Neural progenitor cell (in vitro differentiated cells): Measurements from ENCODE around the gene EZH2. TPM values are rescaled to one million over a fixed set of nuclear protein-coding genes. Genes with fewer than 3 reads are reported as not detected.

Experiments
- DNase-seq: peaks from one replicate; pipeline ENCODE4 v3.0.0-alpha.2; 2016; ENCODE audit warnings: low spot score
- H2AFZ ChIP-seq: fragments of 200-600 bp; sonication (generic); replicated peaks from 2 replicates; pipeline ENCODE4 v1.6.1; 2016; ENCODE audit warnings: antibody characterized with exemption
- H3F3A ChIP-seq: fragments of 200-600 bp; sonication (generic); 2 replicates; pipeline ENCODE4 v1.6.1; 2016; ENCODE audit warnings: antibody characterized with exemption, low read depth
- H3K27ac ChIP-seq: fragments of 200-600 bp; sonication (generic); 2 replicates; pipeline ENCODE4 v1.5.1; 2016; ENCODE audit warnings: mild to moderate bottlenecking
- H3K27me3 ChIP-seq: fragments of 200-600 bp; sonication (generic); 2 replicates; pipeline ENCODE4 v1.6.1; 2016; ENCODE audit warnings: mild to moderate bottlenecking, moderate library complexity
- H3K36me3 ChIP-seq: fragments of 200-600 bp; sonication (generic); 2 replicates; pipeline ENCODE4 v1.5.1; 2016
- H3K4me1 ChIP-seq: fragments of 200-600 bp; sonication (generic); 2 replicates; pipeline ENCODE4 v1.6.1; 2016; ENCODE audit warnings: mixed run types
- H3K4me2 ChIP-seq: fragments of 200-600 bp; sonication (generic); 2 replicates; pipeline ENCODE4 v1.6.1; 2016
- H3K4me3 ChIP-seq: fragments of 200-600 bp; sonication (generic); 2 replicates; pipeline ENCODE4 v1.5.1; 2016
- H3K79me2 ChIP-seq: fragments of 200-600 bp; sonication (generic); 2 replicates; pipeline ENCODE4 v1.6.1; 2016; ENCODE audit warnings: low read depth
- H3K9ac ChIP-seq: fragments of 200-600 bp; sonication (generic); 2 replicates; pipeline ENCODE4 v1.6.1; 2016
- H3K9me3 ChIP-seq: fragments of 200-600 bp; sonication (generic); 2 replicates; pipeline ENCODE4 v1.5.1; 2016; ENCODE audit warnings: low read depth
- H4K20me1 ChIP-seq: fragments of 200-600 bp; sonication (generic); 2 replicates; pipeline ENCODE4 v1.6.1; 2016; ENCODE audit warnings: low read depth
- H3K27ac Mint-ChIP-seq: 3 replicates; pipeline ENCODE4 v1.8.0; 2021; ENCODE audit warnings: mixed read lengths
- H3K27me3 Mint-ChIP-seq: 2 replicates; pipeline ENCODE4 v1.8.0; 2022; ENCODE audit warnings: low read depth, mild to moderate bottlenecking, inconsistent platforms, moderate library complexity, mixed read lengths; ENCODE audit not compliant: insufficient read depth
- H3K36me3 Mint-ChIP-seq: 3 replicates; pipeline ENCODE4 v1.8.0; 2021; ENCODE audit warnings: mixed read lengths
- H3K4me1 Mint-ChIP-seq: 3 replicates; pipeline ENCODE4 v1.8.0; 2021; ENCODE audit warnings: mixed read lengths
- H3K4me3 Mint-ChIP-seq: 3 replicates; pipeline ENCODE4 v1.8.0; 2021; ENCODE audit warnings: mild to moderate bottlenecking, moderate library complexity, mixed read lengths
- H3K9me3 Mint-ChIP-seq: 3 replicates; pipeline ENCODE4 v1.8.0; 2020; ENCODE audit warnings: mixed read lengths
- EZH2 ChIP-seq: fragments of 200-600 bp; sonication (generic); IDR thresholded peaks from 2 replicates; pipeline ENCODE4 v1.6.1; 2017; ENCODE audit warnings: antibody characterized with exemption, mild to moderate bottlenecking, moderate library complexity
- EZH2phosphoT487 ChIP-seq: fragments of 200-600 bp; sonication (generic); IDR thresholded peaks from 2 replicates; pipeline ENCODE4 v1.6.1; 2017; ENCODE audit warnings: antibody characterized with exemption
- total RNA-seq: library from RNA; depleted of rRNA; stranded (reverse); fragments of >200 nt; gene quantifications from 2 replicates; pipeline ENCODE4 v1.2.3, GENCODE V29; 2015; ENCODE audit warnings: low replicate concordance
- TF ChIP-seq, protein P1 (sequence below): fragments of 200-600 bp; sonication (generic); IDR thresholded peaks from 2 replicates; pipeline ENCODE4 v1.5.1; 2017; ENCODE audit warnings: antibody characterized with exemption, mild to moderate bottlenecking

Gene EZH2
- total RNA-seq, 1 donor from 2014 or later = 112 TPM

DNA sequence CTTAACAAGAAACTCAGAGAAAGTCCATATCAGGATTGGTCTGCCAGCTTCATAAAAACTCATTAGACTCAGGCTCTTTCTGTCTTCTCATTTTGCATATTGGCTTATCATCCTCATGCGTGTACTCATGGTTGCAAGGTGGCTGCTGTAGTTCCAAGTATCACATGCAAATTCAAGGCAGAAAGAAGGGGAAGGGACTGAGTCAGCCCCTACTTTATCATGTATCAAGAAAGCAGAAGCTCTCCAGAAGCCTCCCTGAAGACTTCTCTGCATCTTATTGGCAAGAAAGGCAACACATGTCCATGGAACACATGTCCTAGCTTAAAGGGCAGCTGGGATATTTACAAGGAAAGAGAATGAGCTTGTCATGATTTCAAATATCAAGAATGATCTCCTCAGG, 19.4 kb upstream of the EZH2 start:
- TF ChIP-seq EZH2phosphoT487 (no peak), EZH2 (no peak)
- no peaks in the 10 kb centered on the region for H3K9me3 Mint-ChIP-seq
- no peak for DNase-seq
- Histone ChIP-seq H3K79me2 (no peaks in the 10 kb centered on the region), H3K4me1 (peaks cover 12% of the 10 kb centered on the region), H3K27ac (no peak overlapping the region), H2AFZ (no peak overlapping the region), H4K20me1 (no peaks in the 10 kb centered on the region), H3K4me2 (no peak overlapping the region), H3K36me3 (no peaks in the 10 kb centered on the region), H3F3A (peaks cover under 1% of the 10 kb centered on the region), H3K27me3 (no peaks in the 10 kb centered on the region), H3K9ac (no peak overlapping the region), H3K4me3 (no peak overlapping the region), H3K9me3 (no peaks in the 10 kb centered on the region)
- no peak overlapping the region for H3K4me3 Mint-ChIP-seq
- no peaks in the 10 kb centered on the region for H3K27me3 Mint-ChIP-seq
- no peak overlapping the region for H3K27ac Mint-ChIP-seq
- no peaks in the 10 kb centered on the region for H3K36me3 Mint-ChIP-seq
- peaks cover 14% of the 10 kb centered on the region for H3K4me1 Mint-ChIP-seq

DNA sequence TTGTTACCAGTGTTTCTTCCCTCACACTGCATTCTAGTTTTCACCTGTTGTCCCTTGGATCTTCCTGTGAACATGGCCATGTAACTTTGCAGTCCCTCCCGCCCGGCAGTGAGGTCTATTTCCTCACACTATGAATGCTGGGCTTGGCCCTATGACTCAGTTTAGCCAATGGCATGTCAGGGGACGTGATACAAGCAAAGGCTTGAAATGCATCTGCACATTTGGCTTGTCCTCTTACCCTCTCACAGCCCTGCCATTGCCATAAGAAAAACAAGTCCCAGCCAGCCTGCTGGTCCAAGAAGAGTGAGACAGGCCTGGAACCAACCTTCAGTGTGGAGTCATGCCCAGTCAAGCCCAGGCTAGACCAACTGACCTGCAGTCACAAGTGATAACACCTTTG, 17.1 kb upstream of the EZH2 start:
- peaks cover 8% of the 10 kb centered on the region for H3K4me1 Mint-ChIP-seq
- no peak overlapping the region for H3K27ac Mint-ChIP-seq
- no peak overlapping the region for H3K4me2 ChIP-seq
- no peaks in the 10 kb centered on the region for H3K36me3 Mint-ChIP-seq
- no peak for DNase-seq
- no peaks in the 10 kb centered on the region for H3K27me3 ChIP-seq
- no peaks in the 10 kb centered on the region for H4K20me1 ChIP-seq
- no peaks in the 10 kb centered on the region for H3K27me3 Mint-ChIP-seq
- H3K9me3 Mint-ChIP-seq = no peaks in the 10 kb centered on the region
- H3K9me3 ChIP-seq = no peaks in the 10 kb centered on the region
- H3K79me2 ChIP-seq = no peaks in the 10 kb centered on the region
- no peak overlapping the region for H3K4me3 ChIP-seq
- H3K36me3 ChIP-seq = no peaks in the 10 kb centered on the region
- no peak overlapping the region for H3K9ac ChIP-seq
- TF ChIP-seq, protein P1, sequence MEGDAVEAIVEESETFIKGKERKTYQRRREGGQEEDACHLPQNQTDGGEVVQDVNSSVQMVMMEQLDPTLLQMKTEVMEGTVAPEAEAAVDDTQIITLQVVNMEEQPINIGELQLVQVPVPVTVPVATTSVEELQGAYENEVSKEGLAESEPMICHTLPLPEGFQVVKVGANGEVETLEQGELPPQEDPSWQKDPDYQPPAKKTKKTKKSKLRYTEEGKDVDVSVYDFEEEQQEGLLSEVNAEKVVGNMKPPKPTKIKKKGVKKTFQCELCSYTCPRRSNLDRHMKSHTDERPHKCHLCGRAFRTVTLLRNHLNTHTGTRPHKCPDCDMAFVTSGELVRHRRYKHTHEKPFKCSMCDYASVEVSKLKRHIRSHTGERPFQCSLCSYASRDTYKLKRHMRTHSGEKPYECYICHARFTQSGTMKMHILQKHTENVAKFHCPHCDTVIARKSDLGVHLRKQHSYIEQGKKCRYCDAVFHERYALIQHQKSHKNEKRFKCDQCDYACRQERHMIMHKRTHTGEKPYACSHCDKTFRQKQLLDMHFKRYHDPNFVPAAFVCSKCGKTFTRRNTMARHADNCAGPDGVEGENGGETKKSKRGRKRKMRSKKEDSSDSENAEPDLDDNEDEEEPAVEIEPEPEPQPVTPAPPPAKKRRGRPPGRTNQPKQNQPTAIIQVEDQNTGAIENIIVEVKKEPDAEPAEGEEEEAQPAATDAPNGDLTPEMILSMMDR = no peak
- TF ChIP-seq EZH2 = no peak
- no peak for TF ChIP-seq EZH2phosphoT487
- peaks cover 8% of the 10 kb centered on the region for H3K4me1 ChIP-seq
- H2AFZ ChIP-seq = no peak overlapping the region
- no peak overlapping the region for H3K4me3 Mint-ChIP-seq
- H3F3A ChIP-seq = no peaks in the 10 kb centered on the region
- no peak overlapping the region for H3K27ac ChIP-seq

DNA sequence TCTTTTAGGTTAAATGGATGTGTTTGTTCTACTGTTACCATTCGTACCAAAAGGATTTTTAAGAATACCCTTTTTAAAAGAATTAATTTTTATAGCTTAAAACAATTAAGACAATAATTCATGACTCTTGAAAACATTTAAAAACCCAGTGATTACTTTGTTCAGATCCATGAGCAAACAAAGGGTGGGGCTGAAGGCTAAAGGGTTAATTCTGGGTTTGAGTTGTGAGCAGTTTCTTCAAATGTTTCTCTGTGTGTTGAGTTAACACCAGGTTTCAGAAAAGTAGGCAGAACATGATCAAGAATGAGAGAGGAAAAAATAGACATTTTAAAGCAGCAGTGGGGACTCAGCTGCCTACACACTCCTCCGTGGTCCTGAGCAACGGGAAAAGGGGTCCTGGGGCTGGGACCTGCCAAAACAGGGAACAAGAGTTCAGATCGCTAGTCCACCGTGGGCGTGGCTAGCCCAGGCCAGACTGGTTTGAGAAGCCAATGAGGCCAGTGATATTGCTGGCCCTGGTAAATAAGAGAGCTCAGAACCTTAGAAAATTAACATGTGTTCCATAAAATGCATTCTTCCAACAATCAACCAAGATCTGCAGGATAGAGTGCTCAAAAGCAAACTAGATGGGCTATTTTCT, 14.9 kb upstream of the EZH2 start:
- Histone ChIP-seq H2AFZ (peak overlapping the region; percentile 81), H4K20me1 (no peaks in the 10 kb centered on the region), H3K4me1 (no peaks in the 10 kb centered on the region), H3K79me2 (no peaks in the 10 kb centered on the region), H3K4me3 (no peak overlapping the region), H3F3A (no peaks in the 10 kb centered on the region), H3K9me3 (no peaks in the 10 kb centered on the region), H3K4me2 (peak overlapping the region; percentile 35), H3K27ac (no peak overlapping the region), H3K9ac (peak overlapping the region; percentile 15), H3K27me3 (no peaks in the 10 kb centered on the region), H3K36me3 (no peaks in the 10 kb centered on the region)
- H3K9me3 Mint-ChIP-seq = no peaks in the 10 kb centered on the region
- no peaks in the 10 kb centered on the region for H3K36me3 Mint-ChIP-seq
- no peak overlapping the region for H3K4me3 Mint-ChIP-seq
- no peaks in the 10 kb centered on the region for H3K27me3 Mint-ChIP-seq
- H3K27ac Mint-ChIP-seq = peak overlapping the region; percentile 74
- H3K4me1 Mint-ChIP-seq = peaks cover 5% of the 10 kb centered on the region
- TF ChIP-seq EZH2 (no peak), EZH2phosphoT487 (no peak)
- TF ChIP-seq, protein P1 = no peak
- no peak for DNase-seq

DNA sequence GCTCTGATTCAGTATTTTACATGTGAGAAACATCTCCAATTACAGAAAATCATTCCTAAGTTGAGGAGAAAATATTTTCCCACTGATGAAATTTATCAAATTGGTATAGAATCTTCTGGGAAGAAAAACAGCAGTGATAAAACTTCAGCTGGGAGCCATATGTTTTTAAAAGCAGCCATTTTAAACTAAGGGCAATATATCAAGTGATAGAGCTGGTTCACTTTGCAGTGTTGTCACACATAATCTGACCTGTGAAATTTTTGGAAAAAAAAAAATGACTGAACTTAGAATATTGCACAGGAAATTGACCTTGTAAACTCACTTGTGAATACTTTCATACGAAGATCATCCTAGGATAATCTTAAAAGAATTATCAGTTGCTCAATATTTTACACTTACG, 10.5 kb upstream of the EZH2 start:
- Histone ChIP-seq H3K9ac (no peak overlapping the region), H4K20me1 (no peaks in the 10 kb centered on the region), H3K4me3 (no peak overlapping the region), H3K9me3 (no peaks in the 10 kb centered on the region), H3K4me1 (no peaks in the 10 kb centered on the region), H3K4me2 (no peak overlapping the region), H3F3A (no peaks in the 10 kb centered on the region), H2AFZ (no peak overlapping the region), H3K36me3 (no peaks in the 10 kb centered on the region), H3K79me2 (no peaks in the 10 kb centered on the region), H3K27ac (no peak overlapping the region), H3K27me3 (no peaks in the 10 kb centered on the region)
- H3K27ac Mint-ChIP-seq = no peak overlapping the region
- H3K36me3 Mint-ChIP-seq = no peaks in the 10 kb centered on the region
- no peak for TF ChIP-seq EZH2phosphoT487
- TF ChIP-seq, protein P1 = no peak
- no peak for TF ChIP-seq EZH2
- peaks cover 5% of the 10 kb centered on the region for H3K4me1 Mint-ChIP-seq
- DNase-seq = no peak
- H3K4me3 Mint-ChIP-seq = no peak overlapping the region
- H3K9me3 Mint-ChIP-seq = no peaks in the 10 kb centered on the region
- H3K27me3 Mint-ChIP-seq = no peaks in the 10 kb centered on the region
